H1 (cell line): Measurements from ENCODE around the gene ZXDC. TPM values are rescaled to one million over a fixed set of nuclear protein-coding genes. Genes with fewer than 3 reads are reported as not detected.

Experiments used
- CTCF ChIA-PET: fragments of 300-600 bp; sonication (Branson Sonifier 250); formaldehyde crosslinking; loops from one replicate; lab custom pipeline; 2021; ENCODE audit not compliant: partially characterized antibody; lab: Charles Lee
- POLR2A ChIA-PET: fragments of 300-600 bp; sonication (Branson Sonifier 250); formaldehyde crosslinking; loops from one replicate; lab custom pipeline; 2021; ENCODE audit warnings: inconsistent platforms; ENCODE audit not compliant: partially characterized antibody; lab: Charles Lee
- DNase-seq, 2 experiments: peaks; one replicate each; pipeline versions ENCODE4 v3.0.0 to v3.0.0-alpha.2; 2010 to 2022; ENCODE audit warnings: low spot score in 2 of 2, low read depth in 1 of 2, mixed read lengths in 1 of 2
- FAIRE-seq: peaks from 2 replicates; lab custom pipeline; 2011; peaks lifted over from hg19 to GRCh38; lab: Jason Lieb, UNC
- H2AFZ ChIP-seq: 2 replicates; pipeline ENCODE4 v1.8.1; 2012; ENCODE audit warnings: low read length, inconsistent platforms
- H2AK5ac ChIP-seq: 2 replicates; pipeline ENCODE4 v1.6.1; 2013; ENCODE audit warnings: low read depth, low read length
- H2BK120ac ChIP-seq: replicated peaks from 2 replicates; pipeline ENCODE3; 2013; ENCODE audit warnings: low read depth, low read length, inconsistent platforms
- H2BK12ac ChIP-seq: 2 replicates; pipeline ENCODE4 v1.6.1; 2013; ENCODE audit warnings: low read depth, low read length
- H2BK15ac ChIP-seq: 2 replicates; pipeline ENCODE4 v1.6.1; 2013; ENCODE audit warnings: low read length
- H2BK20ac ChIP-seq: 2 replicates; pipeline ENCODE4 v1.6.1; 2013; ENCODE audit warnings: low read length
- H2BK5ac ChIP-seq: 2 replicates; pipeline ENCODE4 v1.6.1; 2013; ENCODE audit warnings: low read depth, low read length
- H3K14ac ChIP-seq: 2 replicates; pipeline ENCODE4 v1.6.1; 2013; ENCODE audit warnings: inconsistent platforms; ENCODE audit not compliant: insufficient read length
- H3K18ac ChIP-seq: 2 replicates; pipeline ENCODE4 v1.6.1; 2013; ENCODE audit warnings: low read length; ENCODE audit errors: extremely low read depth
- H3K23ac ChIP-seq: 2 replicates; pipeline ENCODE4 v1.6.1; 2013; ENCODE audit warnings: inconsistent platforms; ENCODE audit not compliant: insufficient read length
- H3K23me2 ChIP-seq: 2 replicates; pipeline ENCODE4 v1.6.1; 2013; ENCODE audit warnings: low read depth, low read length
- H3K27ac ChIP-seq: 2 replicates; pipeline ENCODE4 v1.6.1; 2011; ENCODE audit warnings: low read depth, low read length, inconsistent platforms
- H3K27me3 ChIP-seq, 4 experiments: replicated peaks in 1 of 4; 1 replicate in 1 of 4; 2 replicates in 3 of 4; pipeline versions ENCODE4 v1.6.1 to v1.8.1; 2011 to 2013; ENCODE audit warnings: low read length in 3 of 4, mild to moderate bottlenecking in 3 of 4, inconsistent platforms in 2 of 4, mixed read lengths in 2 of 4, moderate library complexity in 1 of 4; ENCODE audit not compliant: control insufficient read depth in 3 of 4, insufficient read depth in 3 of 4; ENCODE audit errors: extremely low read depth in 1 of 4
- H3K36me3 ChIP-seq, 4 experiments: 2 replicates each; pipeline versions ENCODE4 v1.6.1 to v1.8.1; 2011 to 2013; ENCODE audit warnings: mild to moderate bottlenecking in 4 of 4, low read length in 3 of 4, moderate library complexity in 2 of 4, control low read depth in 1 of 4, inconsistent platforms in 1 of 4; ENCODE audit not compliant: insufficient read depth in 4 of 4, control insufficient read depth in 2 of 4
- H3K4ac ChIP-seq: replicated peaks from 2 replicates; pipeline ENCODE3; 2013; ENCODE audit warnings: low read length, low read depth, mixed read lengths, inconsistent platforms; ENCODE audit not compliant: insufficient read length
- H3K4me1 ChIP-seq, 4 experiments: replicated peaks in 1 of 4; 1 replicate in 1 of 4; 2 replicates in 3 of 4; pipeline versions ENCODE4 v1.6.1 to v1.8.1; 2011 to 2013; ENCODE audit warnings: low read length in 3 of 4, inconsistent platforms in 2 of 4, mixed read lengths in 1 of 4; ENCODE audit not compliant: insufficient read depth in 4 of 4, control insufficient read depth in 3 of 4
- H3K4me2 ChIP-seq, 2 experiments: 2 replicates each; pipeline versions ENCODE4 v1.6.1 to v1.8.1; 2011 to 2013; ENCODE audit warnings: low read depth in 2 of 2, low read length in 2 of 2, control low read depth in 1 of 2, inconsistent platforms in 1 of 2, mild to moderate bottlenecking in 1 of 2; ENCODE audit not compliant: insufficient read depth in 1 of 2
- H3K4me3 ChIP-seq, 4 experiments: fragments of 200-600, 300-600 bp in 1 of 4; sonication (generic), shearing (Covaris generic), sonication (Bioruptor Twin) in 1 of 4; 2 replicates each; pipeline versions ENCODE4 v1.5.1 to v1.8.1; 2011 to 2016; ENCODE audit warnings: low read length in 4 of 4, low read depth in 3 of 4, control low read depth in 2 of 4, inconsistent platforms in 2 of 4, mild to moderate bottlenecking in 2 of 4, mixed read lengths in 1 of 4, moderate library complexity in 1 of 4; ENCODE audit not compliant: insufficient read depth in 2 of 4; ENCODE audit errors: extremely low read depth in 1 of 4
- H3K56ac ChIP-seq: replicated peaks from 2 replicates; pipeline ENCODE3; 2013; ENCODE audit warnings: low read depth, mild to moderate bottlenecking, mixed read lengths, low read length, inconsistent platforms; ENCODE audit not compliant: insufficient read length
- H3K79me1 ChIP-seq: 2 replicates; pipeline ENCODE4 v1.6.1; 2013; ENCODE audit warnings: low read depth, low read length, control low read depth
- H3K79me2 ChIP-seq, 2 experiments: 2 replicates each; pipeline versions ENCODE4 v1.6.1 to v1.8.1; 2012 to 2013; ENCODE audit warnings: low read length in 2 of 2, mild to moderate bottlenecking in 2 of 2, inconsistent platforms in 1 of 2; ENCODE audit not compliant: insufficient read depth in 2 of 2, control insufficient read depth in 1 of 2
- H3K9ac ChIP-seq, 4 experiments: replicated peaks in 1 of 4; 1 replicate in 1 of 4; 2 replicates in 3 of 4; pipeline versions ENCODE4 v1.6.1 to v1.8.1; 2011 to 2013; ENCODE audit warnings: low read depth in 3 of 4, low read length in 3 of 4, control low read depth in 2 of 4, mild to moderate bottlenecking in 2 of 4, moderate library complexity in 2 of 4, inconsistent platforms in 1 of 4; ENCODE audit errors: extremely low read depth in 1 of 4
- H3K9me3 ChIP-seq, 2 experiments: 2 replicates each; pipeline versions ENCODE4 v1.6.1 to v1.8.1; 2012 to 2013; ENCODE audit warnings: mild to moderate bottlenecking in 2 of 2, moderate library complexity in 2 of 2, control low read depth in 1 of 2, inconsistent platforms in 1 of 2, low read depth in 1 of 2, low read length in 1 of 2, mixed read lengths in 1 of 2; ENCODE audit not compliant: insufficient read depth in 2 of 2
- H4K20me1 ChIP-seq, 2 experiments: replicated peaks in 1 of 2; 2 replicates each; pipeline versions ENCODE3 to v1.8.1; 2011 to 2013; ENCODE audit warnings: inconsistent platforms in 2 of 2, low read length in 2 of 2, mild to moderate bottlenecking in 1 of 2; ENCODE audit not compliant: insufficient read depth in 2 of 2, control insufficient read depth in 1 of 2
- H4K5ac ChIP-seq: 2 replicates; pipeline ENCODE4 v1.6.1; 2013; ENCODE audit warnings: low read length, low read depth, mixed read lengths, inconsistent platforms; ENCODE audit not compliant: insufficient read length
- H4K8ac ChIP-seq: 2 replicates; pipeline ENCODE4 v1.8.0; 2013; ENCODE audit warnings: mild to moderate bottlenecking, moderate library complexity, low read length, inconsistent platforms; ENCODE audit not compliant: insufficient read depth; ENCODE audit errors: extremely low read depth
- H4K91ac ChIP-seq: replicated peaks from 2 replicates; pipeline ENCODE3; 2013; ENCODE audit warnings: low read length, mixed read lengths, inconsistent platforms; ENCODE audit not compliant: insufficient read length
- ASH2L ChIP-seq: fragments of 200-600, 300-600 bp; sonication (generic); IDR thresholded peaks from one replicate; pipeline ENCODE4 v1.7.1; 2017; ENCODE audit warnings: low read length
- BACH1 ChIP-seq: IDR thresholded peaks from 2 replicates; pipeline ENCODE4 v1.6.1; 2012; ENCODE audit warnings: low read length, improper control_type of control experiment
- BCL11A ChIP-seq, 2 experiments: IDR thresholded peaks; one replicate each; pipeline ENCODE4 v1.6.1; 2011; ENCODE audit warnings: low read depth in 2 of 2, low read length in 2 of 2, mild to moderate bottlenecking in 2 of 2
- CHD1 ChIP-seq: IDR thresholded peaks from 2 replicates; pipeline ENCODE4 v1.6.1; 2012; ENCODE audit warnings: low read depth, low read length, improper control_type of control experiment
- FOSL1 ChIP-seq: IDR thresholded peaks from 2 replicates; pipeline ENCODE4 v1.6.1; 2011; ENCODE audit warnings: mild to moderate bottlenecking, low read depth, low read length, moderate library complexity; ENCODE audit not compliant: insufficient read depth
- NRF1 ChIP-seq: IDR thresholded peaks from 2 replicates; pipeline ENCODE4 v1.6.1; 2011; ENCODE audit warnings: mild to moderate bottlenecking, low read depth, low read length, improper control_type of control experiment
- POLR2AphosphoS5 ChIP-seq: IDR thresholded peaks from 2 replicates; pipeline ENCODE4 v1.6.1; 2011; ENCODE audit warnings: low read depth, low read length
- TAF7 ChIP-seq: optimal IDR thresholded peaks from 2 replicates; pipeline ENCODE3; 2011; ENCODE audit warnings: low read depth, mild to moderate bottlenecking, inconsistent platforms, low read length, moderate library complexity, borderline replicate concordance
- TEAD4 ChIP-seq: IDR thresholded peaks from 2 replicates; pipeline ENCODE4 v1.6.1; 2012; ENCODE audit warnings: low read depth, low read length, inconsistent platforms, mixed read lengths
- USF2 ChIP-seq: IDR thresholded peaks from 2 replicates; pipeline ENCODE4 v1.6.1; 2011; ENCODE audit warnings: low read length, improper control_type of control experiment
- WGBS, 2 experiments: shearing (Covaris generic) in 1 of 2; methylation state at CpG; one replicate each; pipeline versions ENCODE4 v1.1.6 to v1.1.7; 2013 to 2015; ENCODE audit warnings: low lambda C conversion rate in 2 of 2, mixed read lengths in 2 of 2, inconsistent platforms in 1 of 2, low coverage in 1 of 2, missing lambda C conversion rate in 1 of 2; ENCODE audit not compliant: insufficient replicate concordance in 2 of 2, insufficient coverage in 1 of 2, insufficient read length in 1 of 2; ENCODE audit errors: extremely low coverage in 1 of 2, missing lambda C conversion rate in 1 of 2; 5-methylcytosine and 5-hydroxymethylcytosine counted together
- polyA plus RNA-seq, 7 experiments: library from polyadenylated mRNA; depleted of rRNA in 3 of 7; stranded (reverse) in 5 of 7; unstranded in 2 of 7; fragments of >200 nt in 5 of 7; fragments of 200-250 nt in 2 of 7; gene quantifications; 1 replicate in 5 of 7; 2 replicates in 1 of 7; 4 replicates in 1 of 7; pipeline versions ENCODE4 v1.2.1 to v1.2.3, GENCODE V29; 2011 to 2013; ENCODE audit warnings: missing spikeins in 2 of 7, mixed read lengths in 2 of 7
- total RNA-seq: library from RNA; stranded (reverse); fragmentation: NEBNext Ultra II Directional; extraction: Animal tissue kit (Norgen Biotek cat#: 25700); gene quantifications from 2 replicates; pipeline ENCODE4 v1.2.1, GENCODE V29; 2021

Gene ZXDC
- total and polyA plus RNA-seq, 2 of the 8 experiments (the other 6 are each of a cell fraction or from before 2014, with no cell fraction given): 12.7 to 24.3 TPM

GRCh38 chr3:126413693-126414080 lies 62.0 kb downstream of the ZXDC start:
- H2AK5ac ChIP-seq: no peak overlapping the region
- FAIRE-seq (no peak), DNase-seq (peak in 1 of 2 experiments; percentile 27)
- no peaks in the 10 kb centered on the region for H3K79me2 ChIP-seq
- H3K18ac ChIP-seq: no peak overlapping the region
- no peak overlapping the region for H2BK20ac ChIP-seq
- H3K9ac ChIP-seq: no peak overlapping the region
- H3K79me1 ChIP-seq: no peaks in the 10 kb centered on the region
- H4K20me1 ChIP-seq: no peaks in the 10 kb centered on the region
- H2BK15ac ChIP-seq: no peak overlapping the region; the same call in 1 of the 2 replicates
- H3K9me3 ChIP-seq: no peaks in the 10 kb centered on the region
- no peak for TF ChIP-seq CHD1
- no peak for TF ChIP-seq POLR2AphosphoS5
- TF ChIP-seq USF2: no peak
- TF ChIP-seq FOSL1: no peak
- TF ChIP-seq ASH2L: no peak
- TF ChIP-seq BCL11A (IDR thresholded peaks at IDR 0.05; ENCODE audit: low read depth in 2 of 2, low read length in 2 of 2): no peak
- TF ChIP-seq NRF1: no peak
- no peak for TF ChIP-seq BACH1
- no peak for TF ChIP-seq TAF7
- TF ChIP-seq TEAD4: no peak
- H4K5ac ChIP-seq: no peak overlapping the region
- no peak overlapping the region for H3K23ac ChIP-seq
- H3K4me1 ChIP-seq: peaks cover 0 to 6% (median 5%) of the 10 kb centered on the region in 4 experiments; a peak in 4 of 7 replicates
- no peak overlapping the region for H2BK120ac ChIP-seq
- H3K4me3 ChIP-seq: no peak overlapping the region
- 90% methylated on average over 4 of the region's 4 CpGs; no CpG with 5 or more reads in 1 of the 2 experiments for WGBS, 2 experiments
- no peaks in the 10 kb centered on the region for H3K23me2 ChIP-seq
- H4K91ac ChIP-seq: no peak overlapping the region
- no peak overlapping the region for H3K4ac ChIP-seq
- no peak overlapping the region for H4K8ac ChIP-seq
- ChIA-PET POLR2A (interaction anchor here (2.2 kb wide), 1 partner anchor 10 kb away, joined by 5 read pairs; no protein-coding TSS in a partner anchor), CTCF (interaction anchor here (0.9 to 1.2 kb wide), 3 partner anchors 10 to 279 kb away, joined by 3 read pairs; no protein-coding TSS in a partner anchor)
- H2BK12ac ChIP-seq: no peak overlapping the region
- no peak overlapping the region for H3K14ac ChIP-seq
- no peak overlapping the region for H2BK5ac ChIP-seq
- H2AFZ ChIP-seq: no peak overlapping the region
- H3K4me2 ChIP-seq: no peak overlapping the region
- no peaks in the 10 kb centered on the region for H3K36me3 ChIP-seq
- H3K56ac ChIP-seq: no peak overlapping the region
- H3K27ac ChIP-seq: no peak overlapping the region
- H3K27me3 ChIP-seq: no peaks in the 10 kb centered on the region
